Sciatic nerve (tissue), 2 donors: ENCODE measurements around the gene SHOC1. TPM values are rescaled to one million over a fixed set of nuclear protein-coding genes. Genes with fewer than 3 reads are reported as not detected.
"Not testable (repeated sequence)": the region's sequence is repeated elsewhere in the genome, so short reads cannot be mapped to it uniquely, and the experiment has no call there.

ENCODE experiments used
- ATAC-seq: fragments of 200-7000 bp; cut with Tn5 transposase; one replicate; pipeline ENCODE4 v1.9.1; 2020; ENCODE audit warnings: mild to moderate bottlenecking, moderate library complexity
- DNase-seq: peaks from one replicate; pipeline ENCODE4 v3.0.0-alpha.2; 2020; ENCODE audit warnings: low spot score
- intact Hi-C: fragments of 100-400 bp; cut with DNase I; formaldehyde crosslinking; loops from one replicate; pipeline ENCODE4 v1.14.2; 2022
- total RNA-seq: library from RNA; stranded (reverse); fragmentation: NEBNext Ultra II Directional; extraction: Animal tissue kit (Norgen Biotek cat#: 25700); gene quantifications from one replicate; pipeline ENCODE4 v1.2.1, GENCODE V29; 2021
- donor health status: DM: no; HTN: no; CAD: no.
- donor health status: DM: no; HTN: no; CAD: no.

Gene SHOC1
- not detected for total RNA-seq

- DNase-seq, result no peak
- ATAC-seq, result no peak
- intact Hi-C loops, result no loop called here
Measured at GRCh38 chr9:111794835-111795556, at the start of gene SHOC1. Gene SHOC1 (minus strand): TSS chr9:111794937. CDS start chr9:111791418, 3,519 bp downstream.

- intact Hi-C loops, result no loop called here
- ATAC-seq (no peak), DNase-seq (no peak)
Measured at GRCh38 chr9:111843971-111844370, 49.2 kb upstream of the SHOC1 start.

GRCh38 chr9:111842313-111842712 is 47.6 kb upstream of the SHOC1 start:
- ATAC-seq (peak; percentile 49), DNase-seq (no peak)
- intact Hi-C loops, result no loop called here

- intact Hi-C loops, result no loop called here
- DNase-seq (no peak), ATAC-seq (no peak)
Measured at GRCh38 chr9:111840442-111840841, 45.7 kb upstream of the SHOC1 start.

GRCh38 chr9:111839987-111840386 is 45.2 kb upstream of the SHOC1 start:
- ATAC-seq (peak; percentile 44), DNase-seq (no peak)
- intact Hi-C loops, result no loop called here

- no peak for ATAC-seq
- intact Hi-C loops, result no loop called here
- no peak for DNase-seq
Measured at GRCh38 chr9:111839387-111839786, 44.6 kb upstream of the SHOC1 start.

GRCh38 chr9:111838439-111838838 is 43.7 kb upstream of the SHOC1 start:
- intact Hi-C loops, result no loop called here
- DNase-seq (no peak), ATAC-seq (no peak)

- ATAC-seq, result no peak
- DNase-seq, result no peak
- intact Hi-C loops, result no loop called here
Measured at GRCh38 chr9:111836311-111836710, 41.6 kb upstream of the SHOC1 start.

- ATAC-seq, result no peak
- DNase-seq, result no peak
- intact Hi-C loops, result no loop called here
Measured at GRCh38 chr9:111833941-111834340, 39.2 kb upstream of the SHOC1 start.

GRCh38 chr9:111832449-111832848 is 37.7 kb upstream of the SHOC1 start:
- intact Hi-C loops, result no loop called here
- ATAC-seq, result no peak
- DNase-seq, result no peak

GRCh38 chr9:111831371-111832108 is 36.8 kb upstream of the SHOC1 start:
- ATAC-seq, result no peak
- intact Hi-C loops, result no loop called here
- no peak for DNase-seq

- no peak for ATAC-seq
- no peak for DNase-seq
Measured at GRCh38 chr9:111828193-111828592, 33.5 kb upstream of the SHOC1 start.

GRCh38 chr9:111825468-111826145 is 30.9 kb upstream of the SHOC1 start:
- intact Hi-C loops, result no loop called here
- ATAC-seq, result no peak
- DNase-seq, result no peak

More at GRCh38 chr9:111828193-111828592, 33.5 kb upstream of the SHOC1 start:
- intact Hi-C loops, result no loop called here

- DNase-seq, result no peak
- intact Hi-C loops, result no loop called here
- ATAC-seq, result no peak
Measured at GRCh38 chr9:111821006-111821528, 26.3 kb upstream of the SHOC1 start.

GRCh38 chr9:111819360-111819759 is 24.6 kb upstream of the SHOC1 start:
- ATAC-seq, result no peak
- intact Hi-C loops, result no loop called here
- no peak for DNase-seq

- intact Hi-C loops, result no loop called here
- ATAC-seq, result no peak
- no peak for DNase-seq
Measured at GRCh38 chr9:111815285-111816070, 20.7 kb upstream of the SHOC1 start.

- intact Hi-C loops, result no loop called here
- DNase-seq, result no peak
Measured at GRCh38 chr9:111812337-111812736, 17.6 kb upstream of the SHOC1 start.

GRCh38 chr9:111810908-111811307 is 16.2 kb upstream of the SHOC1 start:
- intact Hi-C loops, result no loop called here
- ATAC-seq, result no peak
- DNase-seq, result no peak

More at GRCh38 chr9:111812337-111812736, 17.6 kb upstream of the SHOC1 start:
- ATAC-seq, result no peak

GRCh38 chr9:111810415-111810814 is 15.7 kb upstream of the SHOC1 start:
- DNase-seq, intact Hi-C loops, ATAC-seq: not testable (repeated sequence)
